H1 (cell line): Measurements from ENCODE around the gene CAT. TPM values are rescaled to one million over a fixed set of nuclear protein-coding genes. Genes with fewer than 3 reads are reported as not detected.

Experiments
- BACH1 ChIP-seq: IDR thresholded peaks from 2 replicates; pipeline ENCODE4 v1.6.1; 2012; ENCODE audit warnings: low read length, improper control_type of control experiment
- CREB1 ChIP-seq: IDR thresholded peaks from 2 replicates; pipeline ENCODE4 v1.6.1; 2012; ENCODE audit warnings: inconsistent platforms
- CTBP2 ChIP-seq: IDR thresholded peaks from 2 replicates; pipeline ENCODE4 v1.7.0; 2011; ENCODE audit warnings: borderline replicate concordance, mild to moderate bottlenecking, moderate library complexity, mixed read lengths, low read length; ENCODE audit not compliant: insufficient read depth, insufficient read length
- KDM5A ChIP-seq: fragments of 200-600 bp; IDR thresholded peaks from 2 replicates; pipeline ENCODE4 v1.7.1; 2012; ENCODE audit warnings: mild to moderate bottlenecking, low read length, inconsistent platforms, mixed read lengths
- SUZ12 ChIP-seq: fragments of 200-600 bp; sonication (generic); IDR thresholded peaks from 2 replicates; pipeline ENCODE4 v1.6.1; 2012; ENCODE audit warnings: mild to moderate bottlenecking, inconsistent platforms, low read length, moderate library complexity, mixed read lengths
- polyA plus RNA-seq, 7 experiments: library from polyadenylated mRNA; depleted of rRNA in 3 of 7; stranded (reverse) in 5 of 7; unstranded in 2 of 7; fragments of >200 nt in 5 of 7; fragments of 200-250 nt in 2 of 7; gene quantifications; 1 replicate in 5 of 7; 2 replicates in 1 of 7; 4 replicates in 1 of 7; pipeline versions ENCODE4 v1.2.1 to v1.2.3, GENCODE V29; 2011 to 2013; ENCODE audit warnings: missing spikeins in 2 of 7, mixed read lengths in 2 of 7
- total RNA-seq: library from RNA; stranded (reverse); fragmentation: NEBNext Ultra II Directional; extraction: Animal tissue kit (Norgen Biotek cat#: 25700); gene quantifications from 2 replicates; pipeline ENCODE4 v1.2.1, GENCODE V29; 2021

Gene CAT
- total and polyA plus RNA-seq, 2 of the 8 experiments (the other 6 are each of a cell fraction or from before 2014, with no cell fraction given): 9.6 to 15.0 TPM

DNA sequence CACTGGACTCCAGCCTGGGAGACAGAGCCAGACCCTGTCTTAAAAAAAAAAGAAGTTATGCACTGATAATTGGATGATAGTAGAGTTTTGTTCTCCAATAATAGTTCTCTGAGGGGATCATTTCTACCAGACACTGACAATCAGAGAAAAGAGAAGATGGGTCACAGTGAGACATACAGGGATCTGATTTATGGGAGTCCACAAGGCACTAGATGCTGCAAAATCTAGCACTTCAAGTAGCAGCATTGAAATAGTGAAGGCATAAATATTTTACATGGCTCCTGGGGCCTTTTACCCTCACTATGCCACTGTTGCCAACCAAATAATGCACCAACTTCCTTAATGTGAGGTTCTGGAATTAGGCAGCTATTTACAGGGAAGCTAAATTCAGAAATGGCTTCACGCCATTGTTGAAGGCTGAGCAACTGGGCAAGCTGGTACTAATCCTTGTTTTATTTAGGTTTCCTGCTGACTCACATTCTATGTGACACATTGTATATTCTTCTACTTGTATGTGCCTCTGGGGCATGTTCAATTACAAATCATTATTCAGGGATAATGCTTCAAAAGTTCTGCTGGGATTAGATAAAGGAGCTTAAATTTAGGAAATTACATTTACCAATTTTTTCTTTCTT lies 42.7 kb upstream of the CAT start (continued):
- TF ChIP-seq CTBP2 (no peak), KDM5A (no peak), BACH1 (no peak), CREB1 (no peak), SUZ12 (no peak)
